GM12878 (cell line): ENCODE data around the gene AMH. TPM values are rescaled to one million over a fixed set of nuclear protein-coding genes. Genes with fewer than 3 reads are reported as not detected.

Experiments
- ATAC-seq: fragments of 200-7000 bp; cut with Tn5 transposase; 3 replicates; pipeline ENCODE4 v1.9.1; 2020; ENCODE audit warnings: mild to moderate bottlenecking, moderate library complexity
- BruUV-seq: library from RNA; stranded (reverse); fragments of 400-500 nt; replicated peaks from 2 replicates; lab custom pipeline; 2021; lab: Mats Ljungman, UMichigan
- CTCF ChIA-PET: fragments of 300-600 bp; sonication (Branson Sonifier 250); formaldehyde crosslinking; extraction: SDS; loops from one replicate; lab custom pipeline; 2021; ENCODE audit warnings: inconsistent platforms; lab: Yijun Ruan, JAX
- POLR2A ChIA-PET: fragments of 350-600 bp; formaldehyde crosslinking; extraction: SDS; loops from one replicate; lab custom pipeline; 2021; ENCODE audit warnings: inconsistent platforms; lab: Charles Lee
- RAD21 ChIA-PET: fragments of 300-600 bp; sonication (Branson Sonifier 250); formaldehyde crosslinking; loops from one replicate; lab custom pipeline; 2023; ENCODE audit warnings: antibody characterized with exemption; ENCODE audit not compliant: unreplicated experiment; lab: Charles Lee
- SMC1A ChIA-PET: fragments of 300-600 bp; sonication (Branson Sonifier 250); formaldehyde crosslinking; loops from one replicate; lab custom pipeline; 2023; ENCODE audit not compliant: unreplicated experiment, uncharacterized antibody; lab: Charles Lee
- DNase-seq: peaks from one replicate; pipeline ENCODE4 v3.0.0-alpha.2; 2011; ENCODE audit warnings: low read depth, low spot score
- FAIRE-seq: peaks from 3 replicates; lab custom pipeline; 2011; peaks lifted over from hg19 to GRCh38; lab: Jason Lieb, UNC
- H2AFZ ChIP-seq: 2 replicates; pipeline ENCODE4 v1.6.0; 2011; ENCODE audit warnings: low read depth, low read length, control low read depth; ENCODE audit not compliant: control insufficient read depth
- H3K27ac ChIP-seq: 2 replicates; pipeline ENCODE4 v1.5.1; 2011; ENCODE audit warnings: control low read depth; ENCODE audit not compliant: control insufficient read depth, insufficient read depth
- H3K27me3 ChIP-seq, 2 experiments: replicated peaks in 1 of 2; 2 replicates each; pipeline versions ENCODE4 v1.6.0 to v1.6.1; 2011; ENCODE audit warnings: low read length in 1 of 2; ENCODE audit not compliant: control insufficient read depth in 2 of 2, insufficient read depth in 2 of 2
- H3K36me3 ChIP-seq, 2 experiments: 2 replicates each; pipeline ENCODE4 v1.5.1; 2011; ENCODE audit warnings: low read length in 1 of 2; ENCODE audit not compliant: control insufficient read depth in 2 of 2, insufficient read depth in 2 of 2
- H3K4me1 ChIP-seq: 2 replicates; pipeline ENCODE4 v1.6.1; 2011; ENCODE audit warnings: mild to moderate bottlenecking, low read length, moderate library complexity, mixed read lengths; ENCODE audit not compliant: control insufficient read depth, insufficient read depth
- H3K4me2 ChIP-seq: 2 replicates; pipeline ENCODE4 v1.6.0; 2011; ENCODE audit warnings: control low read depth; ENCODE audit not compliant: control insufficient read depth, insufficient read depth
- H3K4me3 ChIP-seq: fragments of 200-600 bp; sonication (generic); 2 replicates; pipeline ENCODE4 v1.5.1; 2016
- H3K79me2 ChIP-seq: 2 replicates; pipeline ENCODE4 v1.6.0; 2011; ENCODE audit warnings: low read length; ENCODE audit not compliant: control insufficient read depth, insufficient read depth
- H3K9ac ChIP-seq: 2 replicates; pipeline ENCODE4 v1.8.0; 2011; ENCODE audit warnings: low read length, control low read depth, mixed read lengths; ENCODE audit not compliant: control insufficient read depth, insufficient read depth
- H3K9me3 ChIP-seq: replicated peaks from 3 replicates; pipeline ENCODE4 v1.5.1; 2011; ENCODE audit warnings: mild to moderate bottlenecking, low read length; ENCODE audit not compliant: control insufficient read depth, insufficient read depth
- H4K20me1 ChIP-seq: 2 replicates; pipeline ENCODE4 v1.6.0; 2011; ENCODE audit not compliant: control insufficient read depth, insufficient read depth
- E4F1 ChIP-seq: fragments of 450-650 bp; IDR thresholded peaks from 2 replicates; pipeline ENCODE4 v1.6.1; 2018; ENCODE audit warnings: borderline replicate concordance, mild to moderate bottlenecking; ENCODE audit not compliant: partially characterized antibody
- FOXK2 ChIP-seq: fragments of 450-650 bp; IDR thresholded peaks from 2 replicates; pipeline ENCODE4 v1.6.1; 2017; ENCODE audit warnings: mild to moderate bottlenecking, moderate library complexity
- TCF12 ChIP-seq: IDR thresholded peaks from 2 replicates; pipeline ENCODE4 v1.6.1; 2011; ENCODE audit warnings: low read depth, mild to moderate bottlenecking, low read length
- ZNF274 ChIP-seq: IDR thresholded peaks from one replicate; pipeline ENCODE4 v1.8.0; 2011; ENCODE audit not compliant: insufficient read length, insufficient read depth
- WGBS: methylation state at CpG from one replicate; pipeline ENCODE4 v1.1.6; 2016; ENCODE audit warnings: low lambda C conversion rate; ENCODE audit not compliant: insufficient replicate concordance, insufficient coverage; ENCODE audit errors: missing lambda C conversion rate; 5-methylcytosine and 5-hydroxymethylcytosine counted together
- in situ Hi-C: fragments of 300-500 bp; cut with MboI; formaldehyde crosslinking; loops from 9 replicates; pipeline ENCODE4 v1.14.3; 2018; ENCODE audit warnings: mixed read lengths
- intact Hi-C: fragments of 100-400 bp; cut with micrococcal nuclease; formaldehyde crosslinking; loops from one replicate; pipeline ENCODE4 v1.14.2; 2022; ENCODE audit not compliant: unreplicated experiment
- polyA plus RNA-seq, 11 experiments: library from polyadenylated mRNA; depleted of rRNA in 4 of 11; unstranded in 6 of 11; stranded (reverse) in 5 of 11; fragments of >200 nt; fragmentation: Nextera tagmentation in 4 of 11; fragmentation: Illumina TruSeq in 1 of 11; extraction: Ambion mirVana in 4 of 11; extraction: Trizol in 1 of 11; gene quantifications; 1 replicate in 1 of 11; 2 replicates in 10 of 11; pipeline versions ENCODE4 v1.2.1 to v1.2.3, GENCODE V29; 2011 to 2016; ENCODE audit warnings: inconsistent platforms in 2 of 11, missing spikeins in 2 of 11, low read depth in 1 of 11
- total RNA-seq, 4 experiments: library from RNA; depleted of rRNA in 3 of 4; stranded (reverse); fragments of >200 nt in 3 of 4; fragmentation: Illumina TruSeq in 1 of 4; extraction: Trizol in 1 of 4; gene quantifications; 2 replicates each; pipeline versions ENCODE4 v1.2.1 to v1.2.3, GENCODE V29; 2013 to 2021

AMH gene
- total and polyA plus RNA-seq, 10 of the 15 experiments (the other 5 are each of a cell fraction or from before 2014, with no cell fraction given): 0.17 to 3.5 (median 0.81) TPM; not detected in 4

- H3K79me2 ChIP-seq: no peaks in the 10 kb centered on the region; the same call in 1 of the 2 replicates
- ATAC-seq (no peak), DNase-seq (no peak), FAIRE-seq (no peak)
- intact Hi-C loops: no loop called here
- H3K4me1 ChIP-seq: peaks cover 30% of the 10 kb centered on the region
- no peaks in the 10 kb centered on the region for H3K36me3 ChIP-seq
- 72% methylated on average over 59 of the region's 67 CpGs for WGBS
- no peaks in the 10 kb centered on the region for H3K27me3 ChIP-seq
- POLR2A ChIA-PET: interaction anchor here (0.6 kb wide), 1 partner anchor 175 kb away, joined by 3 read pairs; no protein-coding TSS in a partner anchor
- H3K27ac ChIP-seq: no peak overlapping the region
- peak overlapping the region; percentile 98 for H3K4me2 ChIP-seq
- no TSS peak for BruUV-seq
- SMC1A ChIA-PET: interaction anchor here (0.8 kb wide), 1 partner anchor 89 kb away, joined by 3 read pairs; no protein-coding TSS in a partner anchor
- H3K9me3 ChIP-seq: no peaks in the 10 kb centered on the region
- peak overlapping the region; percentile 65; the same call in 1 of the 2 replicates for H3K4me3 ChIP-seq
- H2AFZ ChIP-seq: no peak overlapping the region
- RAD21 ChIA-PET: no interaction called here
- no peaks in the 10 kb centered on the region; the same call in 1 of the 2 replicates for H4K20me1 ChIP-seq
- in situ Hi-C loops: no loop called here
- CTCF ChIA-PET: no interaction called here
- H3K9ac ChIP-seq: no peak overlapping the region; the same call in 1 of the 2 replicates
- no peak for TF ChIP-seq ZNF274
- TF ChIP-seq E4F1: no peak
- 0 out of 2 replicates have a peak, but pooled peaks have one; percentile 0 for TF ChIP-seq TCF12
- no peak for TF ChIP-seq FOXK2
- TF ChIP-seq, all 136 proteins: peak for 1
These were observed 42.1 kb downstream of the AMH start for GRCh38 chr19:2291185-2291751.
